Neural cell (in vitro differentiated cells): Measurements from ENCODE around the gene SNCAIP.
"Not testable (repeated sequence)": the region's sequence is repeated elsewhere in the genome, so short reads cannot be mapped to it uniquely, and the experiment has no call there.

ENCODE experiments used
- CTCF ChIP-seq: fragments of 450-650 bp; IDR thresholded peaks from 2 replicates; pipeline ENCODE4 v1.5.1; 2014; ENCODE audit warnings: antibody characterized with exemption, mild to moderate bottlenecking, moderate library complexity; ENCODE audit not compliant: poor library complexity, severe bottlenecking
- EP300 ChIP-seq: fragments of 450-650 bp; conservative IDR thresholded peaks from 2 replicates; pipeline ENCODE4 v1.6.1; 2014; ENCODE audit warnings: antibody characterized with exemption, mild to moderate bottlenecking, moderate library complexity; ENCODE audit not compliant: poor library complexity, severe bottlenecking
- EZH2 ChIP-seq: fragments of 200-600, 300-800 bp; shearing (Covaris generic), sonication (generic); IDR thresholded peaks from 2 replicates; pipeline ENCODE4 v1.6.1; 2014; ENCODE audit warnings: antibody characterized with exemption, low read length, borderline replicate concordance, mild to moderate bottlenecking; ENCODE audit not compliant: insufficient read depth, poor library complexity, severe bottlenecking
- MXI1 ChIP-seq: fragments of 450-650 bp; conservative IDR thresholded peaks from 2 replicates; pipeline ENCODE4 v1.6.1; 2014; ENCODE audit warnings: antibody characterized with exemption, mild to moderate bottlenecking; ENCODE audit not compliant: poor library complexity, severe bottlenecking
- POLR2AphosphoS5 ChIP-seq: IDR thresholded peaks from 2 replicates; pipeline ENCODE4 v1.6.1; 2012
- RAD21 ChIP-seq: fragments of 450-650 bp; conservative IDR thresholded peaks from 2 replicates; pipeline ENCODE4 v1.6.1; 2014; ENCODE audit warnings: antibody characterized with exemption, mild to moderate bottlenecking, moderate library complexity
- SMC3 ChIP-seq: fragments of 450-650 bp; conservative IDR thresholded peaks from 2 replicates; pipeline ENCODE4 v1.6.1; 2014; ENCODE audit warnings: antibody characterized with exemption, mild to moderate bottlenecking, moderate library complexity; ENCODE audit not compliant: poor library complexity
- TAF1 ChIP-seq: IDR thresholded peaks from 2 replicates; pipeline ENCODE4 v1.6.1; 2012; ENCODE audit warnings: low read depth
- TF ChIP-seq, protein P1 (sequence below): IDR thresholded peaks from 2 replicates; pipeline ENCODE4 v1.6.1; 2012; ENCODE audit warnings: borderline replicate concordance

DNA sequence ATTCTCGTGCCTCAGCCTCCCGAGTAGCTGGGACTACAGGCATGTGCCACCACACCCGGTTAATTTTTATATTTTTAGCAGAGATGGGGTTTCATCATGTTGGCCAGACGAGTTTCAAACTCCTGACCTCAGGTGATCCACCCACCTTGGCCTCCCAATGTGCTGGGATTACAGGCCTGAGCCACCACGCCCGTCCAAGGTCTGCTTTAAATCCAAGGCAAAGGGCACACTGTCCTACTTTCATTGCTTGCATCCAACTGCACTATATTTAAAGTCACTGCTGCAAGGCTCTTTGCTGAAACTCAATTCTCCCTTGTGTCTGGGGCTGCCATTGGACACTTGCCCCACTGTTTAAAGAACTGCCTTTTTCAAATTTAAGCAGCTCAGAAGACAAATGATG is 174.6 kb downstream of the SNCAIP start:
- not testable (repeated sequence) for TF ChIP-seq CTCF, POLR2AphosphoS5, RAD21, EZH2, TAF1, EP300, MXI1, SMC3
- TF ChIP-seq, protein P1, sequence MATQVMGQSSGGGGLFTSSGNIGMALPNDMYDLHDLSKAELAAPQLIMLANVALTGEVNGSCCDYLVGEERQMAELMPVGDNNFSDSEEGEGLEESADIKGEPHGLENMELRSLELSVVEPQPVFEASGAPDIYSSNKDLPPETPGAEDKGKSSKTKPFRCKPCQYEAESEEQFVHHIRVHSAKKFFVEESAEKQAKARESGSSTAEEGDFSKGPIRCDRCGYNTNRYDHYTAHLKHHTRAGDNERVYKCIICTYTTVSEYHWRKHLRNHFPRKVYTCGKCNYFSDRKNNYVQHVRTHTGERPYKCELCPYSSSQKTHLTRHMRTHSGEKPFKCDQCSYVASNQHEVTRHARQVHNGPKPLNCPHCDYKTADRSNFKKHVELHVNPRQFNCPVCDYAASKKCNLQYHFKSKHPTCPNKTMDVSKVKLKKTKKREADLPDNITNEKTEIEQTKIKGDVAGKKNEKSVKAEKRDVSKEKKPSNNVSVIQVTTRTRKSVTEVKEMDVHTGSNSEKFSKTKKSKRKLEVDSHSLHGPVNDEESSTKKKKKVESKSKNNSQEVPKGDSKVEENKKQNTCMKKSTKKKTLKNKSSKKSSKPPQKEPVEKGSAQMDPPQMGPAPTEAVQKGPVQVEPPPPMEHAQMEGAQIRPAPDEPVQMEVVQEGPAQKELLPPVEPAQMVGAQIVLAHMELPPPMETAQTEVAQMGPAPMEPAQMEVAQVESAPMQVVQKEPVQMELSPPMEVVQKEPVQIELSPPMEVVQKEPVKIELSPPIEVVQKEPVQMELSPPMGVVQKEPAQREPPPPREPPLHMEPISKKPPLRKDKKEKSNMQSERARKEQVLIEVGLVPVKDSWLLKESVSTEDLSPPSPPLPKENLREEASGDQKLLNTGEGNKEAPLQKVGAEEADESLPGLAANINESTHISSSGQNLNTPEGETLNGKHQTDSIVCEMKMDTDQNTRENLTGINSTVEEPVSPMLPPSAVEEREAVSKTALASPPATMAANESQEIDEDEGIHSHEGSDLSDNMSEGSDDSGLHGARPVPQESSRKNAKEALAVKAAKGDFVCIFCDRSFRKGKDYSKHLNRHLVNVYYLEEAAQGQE, result not testable (repeated sequence)
